Measurements from ENCODE around the gene EXD1. TPM values are rescaled to one million over a fixed set of nuclear protein-coding genes. Genes with fewer than 3 reads are reported as not detected.

EXD1 gene
- total and polyA plus RNA-seq, 2 of the 13 experiments (the other 11 are each of a cell fraction or from before 2014, with no cell fraction given), result not detected

- TF ChIP-seq HNF4G (IDR thresholded peaks at IDR 0.05; ENCODE audit: borderline replicate concordance, low read depth, low read length), result peak; percentile 8; the same call in 1 of the 2 replicates
- TF ChIP-seq HNF4G (CRISPR knock-in tag; IDR thresholded peaks at IDR 0.05; ENCODE audit: borderline replicate concordance, low read depth), result 0 out of 2 replicates have a peak, but pooled peaks have one; percentile 42
- TF ChIP-seq KAT2B (IDR thresholded peaks at IDR 0.05; ENCODE audit: borderline replicate concordance, low read depth, low read length), result no peak
- no peak for TF ChIP-seq CENPBD1 (CRISPR knock-in tag; IDR thresholded peaks at IDR 0.05; ENCODE audit: borderline replicate concordance, low read depth)
- TF ChIP-seq FOSL2 (CRISPR knock-in tag; IDR thresholded peaks at IDR 0.05), result peak; percentile 82
- TF ChIP-seq BATF2 (CRISPR knock-in tag; IDR thresholded peaks at IDR 0.05), result peak; percentile 86
- 0 out of 2 replicates have a peak, but pooled peaks have one; percentile 32 for TF ChIP-seq ZNF317 (CRISPR knock-in tag; IDR thresholded peaks at IDR 0.05)
- 0 out of 2 replicates have a peak, but pooled peaks have one; percentile 30 for TF ChIP-seq HNRNPL (IDR thresholded peaks at IDR 0.05; ENCODE audit: low read depth, low read length)
- peak; percentile 82 for TF ChIP-seq IKZF4 (CRISPR knock-in tag; IDR thresholded peaks at IDR 0.05; ENCODE audit: borderline replicate concordance, low read depth, not compliant biosample characterization)
- TF ChIP-seq NFE2 (CRISPR knock-in tag; IDR thresholded peaks at IDR 0.05), result no peak
- peak; percentile 74; the same call in 1 of the 2 replicates for TF ChIP-seq CREB1 (IDR thresholded peaks at IDR 0.05)
- TF ChIP-seq CREB1 (CRISPR knock-in tag; IDR thresholded peaks at IDR 0.05), result peak; percentile 82
- no peak for TF ChIP-seq BCLAF1 (IDR thresholded peaks at IDR 0.05)
- peak; percentile 45; the same call in 1 of the 2 replicates for TF ChIP-seq NR2F2 (IDR thresholded peaks at IDR 0.05; ENCODE audit: borderline replicate concordance, low read depth)
- TF ChIP-seq ZNF3 (CRISPR knock-in tag; IDR thresholded peaks at IDR 0.05), result peak; percentile 63; the same call in 1 of the 2 replicates
- peak; percentile 59; the same call in 1 of the 2 replicates for TF ChIP-seq MIER2 (CRISPR knock-in tag; IDR thresholded peaks at IDR 0.05)
- peak; percentile 68; the same call in 1 of the 2 replicates for TF ChIP-seq ZNF281 (CRISPR knock-in tag; IDR thresholded peaks at IDR 0.05; ENCODE audit: borderline replicate concordance)
- peak; percentile 43; the same call in 1 of the 2 replicates for TF ChIP-seq ZSCAN21 (CRISPR knock-in tag; IDR thresholded peaks at IDR 0.05; ENCODE audit: borderline replicate concordance)
- no peak for TF ChIP-seq ZFP62 (CRISPR knock-in tag; IDR thresholded peaks at IDR 0.05)
Measured at GRCh38 chr15:41230650-41231421, at the start of gene EXD1, which contains the start of gene CHP1 (continued).

Data from HepG2 (cell line).